HepG2 (cell line): Measurements from ENCODE around the gene FAM78A. TPM values are rescaled to one million over a fixed set of nuclear protein-coding genes. Genes with fewer than 3 reads are reported as not detected.

Experiments used
- ARID2 ChIP-seq: sonication (generic); formaldehyde crosslinking; IDR thresholded peaks from 2 replicates; pipeline ENCODE4 v1.8.1; 2022; ENCODE audit warnings: mild to moderate bottlenecking, missing genetic modification reagents, borderline replicate concordance
- BORCS8-MEF2B ChIP-seq: sonication (generic); formaldehyde crosslinking; IDR thresholded peaks from 2 replicates; pipeline ENCODE4 v1.8.0; 2022; ENCODE audit warnings: mild to moderate bottlenecking, missing genetic modification reagents
- FOXA1 ChIP-seq, 2 experiments: fragments of 450-650 bp in 1 of 2; sonication (generic) in 1 of 2; formaldehyde crosslinking in 1 of 2; IDR thresholded peaks; 2 replicates each; pipeline versions ENCODE4 v1.4.0 to v1.6.1; 2016 to 2020; ENCODE audit warnings: missing genetic modification reagents in 1 of 2
- FOXC1 ChIP-seq: sonication (generic); formaldehyde crosslinking; IDR thresholded peaks from 2 replicates; pipeline ENCODE4 v1.8.0; 2022; ENCODE audit warnings: mild to moderate bottlenecking, missing genetic modification reagents, borderline replicate concordance
- ISX ChIP-seq: sonication (generic); formaldehyde crosslinking; conservative IDR thresholded peaks from 2 replicates; pipeline ENCODE4 v1.5.0; 2020; ENCODE audit warnings: missing genetic modification reagents
- KLF6 ChIP-seq: IDR thresholded peaks from 2 replicates; pipeline ENCODE4 v1.8.0; 2016; ENCODE audit warnings: missing biosample characterization, missing genetic modification reagents
- KMT2B ChIP-seq: IDR thresholded peaks from 2 replicates; pipeline ENCODE4 v1.6.1; 2016; ENCODE audit warnings: missing genetic modification reagents, missing compliant biosample characterization
- MAFF ChIP-seq: IDR thresholded peaks from 2 replicates; pipeline ENCODE4 v1.6.1; 2011; ENCODE audit warnings: low read depth, low read length, improper control_type of control experiment
- MXD4 ChIP-seq: IDR thresholded peaks from 2 replicates; pipeline ENCODE4 v1.6.1; 2016; ENCODE audit warnings: mild to moderate bottlenecking, missing biosample characterization, missing genetic modification reagents
- NCOA1 ChIP-seq: sonication (generic); formaldehyde crosslinking; IDR thresholded peaks from 2 replicates; pipeline ENCODE4 v1.9.0; 2021; ENCODE audit warnings: missing genetic modification reagents
- NFYB ChIP-seq: sonication (generic); formaldehyde crosslinking; IDR thresholded peaks from 2 replicates; pipeline ENCODE4 v1.4.0; 2020; ENCODE audit warnings: missing genetic modification reagents
- PRDM10 ChIP-seq: sonication (generic); formaldehyde crosslinking; IDR thresholded peaks from 2 replicates; pipeline ENCODE4 v1.4.0; 2020; ENCODE audit warnings: low read depth, missing genetic modification reagents
- RBM39 ChIP-seq: fragments of 200-400 bp; formaldehyde crosslinking; IDR thresholded peaks from one replicate; pipeline ENCODE4 v1.6.1; 2018; ENCODE audit warnings: antibody characterized with exemption, mild to moderate bottlenecking, low read depth, low read length; ENCODE audit not compliant: poor library complexity, severe bottlenecking
- SMAD9 ChIP-seq: sonication (generic); formaldehyde crosslinking; IDR thresholded peaks from 2 replicates; pipeline ENCODE4 v1.5.1; 2020; ENCODE audit warnings: mild to moderate bottlenecking, missing genetic modification reagents
- STAT5B ChIP-seq: sonication (generic); formaldehyde crosslinking; IDR thresholded peaks from 2 replicates; pipeline ENCODE4 v1.4.0; 2020; ENCODE audit warnings: missing genetic modification reagents
- YEATS4 ChIP-seq: sonication (generic); formaldehyde crosslinking; IDR thresholded peaks from 2 replicates; pipeline ENCODE4 v1.4.0; 2020; ENCODE audit warnings: missing genetic modification reagents, borderline replicate concordance
- ZFP36L1 ChIP-seq: sonication (generic); formaldehyde crosslinking; IDR thresholded peaks from 2 replicates; pipeline ENCODE4 v1.8.0; 2022; ENCODE audit warnings: mild to moderate bottlenecking, missing genetic modification reagents, moderate library complexity
- ZNF260 ChIP-seq: sonication (generic); formaldehyde crosslinking; IDR thresholded peaks from 2 replicates; pipeline ENCODE4 v1.4.0; 2020; ENCODE audit warnings: missing genetic modification reagents, low read depth, mild to moderate bottlenecking, borderline replicate concordance
- ZNF564 ChIP-seq: sonication (generic); formaldehyde crosslinking; IDR thresholded peaks from 2 replicates; pipeline ENCODE4 v1.8.1; 2023; ENCODE audit warnings: mild to moderate bottlenecking, missing genetic modification reagents
- ZNF574 ChIP-seq: sonication (generic); formaldehyde crosslinking; IDR thresholded peaks from 2 replicates; pipeline ENCODE4 v1.4.0; 2020; ENCODE audit warnings: missing genetic modification reagents
- ZNF773 ChIP-seq: sonication (generic); formaldehyde crosslinking; IDR thresholded peaks from 2 replicates; pipeline ENCODE4 v1.4.0; 2020; ENCODE audit warnings: missing genetic modification reagents, borderline replicate concordance
- ZXDC ChIP-seq: sonication (generic); formaldehyde crosslinking; IDR thresholded peaks from 2 replicates; pipeline ENCODE4 v1.5.0; 2020; ENCODE audit warnings: mild to moderate bottlenecking, missing genetic modification reagents
- polyA plus RNA-seq, 8 experiments: library from polyadenylated mRNA; depleted of rRNA in 3 of 8; stranded (reverse) in 7 of 8; unstranded in 1 of 8; fragments of >200 nt; fragmentation: Illumina TruSeq in 4 of 8; extraction: Trizol in 4 of 8; gene quantifications; 2 replicates each; pipeline versions ENCODE4 v1.2.1 to v1.2.3, GENCODE V29; 2011 to 2016; ENCODE audit warnings: low read depth in 4 of 8, missing spikeins in 1 of 8, mixed read lengths in 1 of 8; ENCODE audit not compliant: insufficient read depth in 1 of 8
- total RNA-seq, 5 experiments: library from RNA; depleted of rRNA; stranded (reverse); fragments of >200 nt; fragmentation: Illumina TruSeq; extraction: Trizol; gene quantifications; 2 replicates each; pipeline ENCODE4 v1.2.3, GENCODE V29; 2016; ENCODE audit warnings: low read depth in 1 of 5

The FAM78A gene
- total and polyA plus RNA-seq, 2 of the 13 experiments (the other 11 are each of a cell fraction or from before 2014, with no cell fraction given), result 0.18 to 0.62 TPM

- TF ChIP-seq PRDM10 (CRISPR knock-in tag) (peak; percentile 78), MXD4 (CRISPR knock-in tag) (no peak), BORCS8-MEF2B (CRISPR knock-in tag) (peak; percentile 68; the same call in 1 of the 2 replicates), RBM39 (peak; percentile 30), ZNF574 (CRISPR knock-in tag) (peak; percentile 72), ZNF773 (no peak), ZNF564 (no peak), ZXDC (CRISPR knock-in tag) (no peak), SMAD9 (no peak), KMT2B (CRISPR knock-in tag) (no peak), ISX (CRISPR knock-in tag) (no peak), YEATS4 (no peak; the same call in 1 of the 2 replicates), ZNF260 (no peak), NCOA1 (no peak), MAFF (no peak), ZFP36L1 (no peak), FOXA1 (IDR thresholded peaks at IDR 0.05) (no peak), FOXA1 (CRISPR knock-in tag; IDR thresholded peaks at IDR 0.05) (no peak), STAT5B (CRISPR knock-in tag) (no peak), FOXC1 (CRISPR knock-in tag) (no peak), ARID2 (CRISPR knock-in tag) (no peak), NFYB (CRISPR knock-in tag) (peak; percentile 83), KLF6 (no peak)
These were observed 13.2 kb upstream of the FAM78A start, which contains the start of gene PLPP7 (continued) for GRCh38 chr9:131289301-131290035.
